Measurements from ENCODE around the gene ADAM12. TPM values are rescaled to one million over a fixed set of nuclear protein-coding genes. Genes with fewer than 3 reads are reported as not detected.

Gene ADAM12
- total and polyA plus RNA-seq, 9 of the 15 experiments (the other 6 are each of a cell fraction or from before 2014, with no cell fraction given) = not detected

DNA sequence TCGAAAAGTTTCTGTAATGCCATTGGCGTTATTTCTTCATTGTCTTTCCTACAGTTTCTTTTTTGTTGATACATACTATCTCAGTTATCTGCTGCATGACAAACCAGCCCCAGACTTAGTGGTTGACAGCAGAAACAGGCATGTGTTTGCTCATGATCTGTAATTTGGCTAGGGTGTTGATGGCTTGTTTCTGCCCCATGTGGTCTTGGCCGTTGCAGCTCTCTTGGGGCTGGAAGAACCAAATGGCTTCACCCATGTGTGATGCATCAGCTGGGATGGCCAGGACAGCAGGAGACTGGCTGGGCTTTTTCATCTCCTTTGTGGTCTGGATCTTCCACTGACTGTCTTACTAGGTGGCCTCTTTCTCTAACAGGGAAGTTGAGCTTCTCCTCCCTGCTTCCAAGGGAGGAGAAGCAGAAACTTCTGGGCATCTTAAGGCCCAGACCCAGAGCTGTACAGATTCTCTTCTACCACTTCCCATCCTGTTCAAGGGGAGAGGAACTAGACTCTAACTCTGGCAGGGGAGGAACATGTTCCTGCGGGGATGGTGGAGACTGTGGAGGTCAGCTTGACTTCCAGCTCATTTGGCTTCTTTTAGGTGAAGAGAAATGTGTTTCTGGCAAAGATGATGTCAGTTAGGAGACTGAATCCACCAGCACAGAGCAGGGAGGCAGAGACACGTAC lies 402.6 kb downstream of the ADAM12 start (continued):
- TF ChIP-seq, protein P1, sequence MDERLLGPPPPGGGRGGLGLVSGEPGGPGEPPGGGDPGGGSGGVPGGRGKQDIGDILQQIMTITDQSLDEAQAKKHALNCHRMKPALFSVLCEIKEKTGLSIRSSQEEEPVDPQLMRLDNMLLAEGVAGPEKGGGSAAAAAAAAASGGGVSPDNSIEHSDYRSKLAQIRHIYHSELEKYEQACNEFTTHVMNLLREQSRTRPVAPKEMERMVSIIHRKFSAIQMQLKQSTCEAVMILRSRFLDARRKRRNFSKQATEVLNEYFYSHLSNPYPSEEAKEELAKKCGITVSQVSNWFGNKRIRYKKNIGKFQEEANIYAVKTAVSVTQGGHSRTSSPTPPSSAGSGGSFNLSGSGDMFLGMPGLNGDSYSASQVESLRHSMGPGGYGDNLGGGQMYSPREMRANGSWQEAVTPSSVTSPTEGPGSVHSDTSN (CRISPR knock-in tag; IDR thresholded peaks at IDR 0.05; ENCODE audit: low read depth) = no peak
- TF ChIP-seq, protein P1 (tag; conservative IDR thresholded peaks at IDR 0.05; ENCODE audit: low read depth) = no peak
- no peak for TF ChIP-seq RFX5 (IDR thresholded peaks at IDR 0.05; ENCODE audit: low read depth, low read length)
- TF ChIP-seq ILK (tag; IDR thresholded peaks at IDR 0.05; ENCODE audit: borderline replicate concordance, low read depth) = no peak
- no peak for TF ChIP-seq TEAD1 (CRISPR knock-in tag; IDR thresholded peaks at IDR 0.05)

- DNase-seq (ENCODE audit: extremely low read depth in 1 of 4, low spot score in 3 of 4) (no peak), FAIRE-seq (no peak), ATAC-seq (no peak)
- in situ Hi-C loops (cut with MboI) (loop anchor here (10.0 kb wide), 1 partner anchor 520 kb away; no protein-coding TSS in a partner anchor), intact Hi-C loops (cut with micrococcal nuclease) (loop anchor here (5.0 to 10.0 kb wide), 5 partner anchors 118 to 760 kb away; partner anchors contain the start of gene ADAM12)
- H2AFZ ChIP-seq (ENCODE audit: low read depth, low read length) = no peak overlapping the region
- CTCF ChIA-PET (ENCODE audit: low intra/inter-chr PET ratio) = no interaction called here
- BruUV-seq (replicated peaks) = no TSS peak
- H3K27me3 ChIP-seq (ENCODE audit: control insufficient read depth in 2 of 2, insufficient read depth in 2 of 2, low read length in 2 of 2) = peaks cover 0 to 7% of the 10 kb centered on the region in 2 experiments; a peak in 2 of 5 replicates
- H3K4me2 ChIP-seq (ENCODE audit: insufficient read depth, low read length) = no peak overlapping the region
- no peak overlapping the region for H3K4me3 ChIP-seq
- POLR2A ChIA-PET = no interaction called here
- no peak overlapping the region for H3K27ac ChIP-seq (ENCODE audit: extremely low read depth, low read depth, low read length)
- H3K9me3 ChIP-seq (replicated peaks; ENCODE audit: control insufficient read depth, insufficient read depth, low read depth, low read length) = no peaks in the 10 kb centered on the region
- 3% methylated on average over 6 of the region's 6 CpGs for whole genome bisulfite sequencing (ENCODE audit: insufficient coverage, low coverage, missing lambda C conversion rate)
- H3K4me1 ChIP-seq (replicated peaks in 1 of 2; ENCODE audit: control insufficient read depth in 2 of 2, insufficient read depth in 2 of 2, low read length in 2 of 2) = no peaks in the 10 kb centered on the region
- H3K36me3 ChIP-seq (ENCODE audit: control insufficient read depth, insufficient read depth, low read length) = no peaks in the 10 kb centered on the region
- no peaks in the 10 kb centered on the region for H3K9me1 ChIP-seq (ENCODE audit: control insufficient read depth, insufficient read depth, low read length)
- peaks cover 3% of the 10 kb centered on the region; the same call in 1 of the 2 replicates for H4K20me1 ChIP-seq (replicated peaks; ENCODE audit: control insufficient read depth, insufficient read depth, low read length)
- H3K9ac ChIP-seq (ENCODE audit: insufficient read depth in 1 of 2, low read depth in 2 of 2, low read length in 2 of 2) = no peak overlapping the region
- H3K79me2 ChIP-seq (ENCODE audit: control insufficient read depth, insufficient read depth, low read length) = no peaks in the 10 kb centered on the region
- TF ChIP-seq ATF2 (CRISPR knock-in tag; IDR thresholded peaks at IDR 0.05) (no peak), HNRNPH1 (optimal IDR thresholded peaks at IDR 0.05; ENCODE audit: low read depth, low read length) (no peak), KLF6 (CRISPR knock-in tag; IDR thresholded peaks at IDR 0.05; ENCODE audit: borderline replicate concordance) (no peak), POLR2H (tag; IDR thresholded peaks at IDR 0.05; ENCODE audit: low read depth) (no peak), POLR2AphosphoS5 (IDR thresholded peaks at IDR 0.05; ENCODE audit: control insufficient read depth, insufficient read depth, low read depth, low read length) (no peak), NRF1 (conservative IDR thresholded peaks at IDR 0.05 in 1 of 2, IDR thresholded peaks at IDR 0.05 in 1 of 2) (no peak)
- TF ChIP-seq, protein P2, sequence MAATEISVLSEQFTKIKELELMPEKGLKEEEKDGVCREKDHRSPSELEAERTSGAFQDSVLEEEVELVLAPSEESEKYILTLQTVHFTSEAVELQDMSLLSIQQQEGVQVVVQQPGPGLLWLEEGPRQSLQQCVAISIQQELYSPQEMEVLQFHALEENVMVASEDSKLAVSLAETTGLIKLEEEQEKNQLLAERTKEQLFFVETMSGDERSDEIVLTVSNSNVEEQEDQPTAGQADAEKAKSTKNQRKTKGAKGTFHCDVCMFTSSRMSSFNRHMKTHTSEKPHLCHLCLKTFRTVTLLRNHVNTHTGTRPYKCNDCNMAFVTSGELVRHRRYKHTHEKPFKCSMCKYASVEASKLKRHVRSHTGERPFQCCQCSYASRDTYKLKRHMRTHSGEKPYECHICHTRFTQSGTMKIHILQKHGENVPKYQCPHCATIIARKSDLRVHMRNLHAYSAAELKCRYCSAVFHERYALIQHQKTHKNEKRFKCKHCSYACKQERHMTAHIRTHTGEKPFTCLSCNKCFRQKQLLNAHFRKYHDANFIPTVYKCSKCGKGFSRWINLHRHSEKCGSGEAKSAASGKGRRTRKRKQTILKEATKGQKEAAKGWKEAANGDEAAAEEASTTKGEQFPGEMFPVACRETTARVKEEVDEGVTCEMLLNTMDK (IDR thresholded peaks at IDR 0.05; ENCODE audit: borderline replicate concordance, insufficient read depth, low read depth, low read length, poor library complexity, severe bottlenecking) = no peak
Observed at GRCh38 chr10:125984865-125985495, 403.3 kb downstream of the ADAM12 start.

Measured in K562 (cell line).